SK-N-SH treated with all-trans-retinoic acid at 6 μM for 48 hours (cell line): ENCODE data around the gene FGD3.

Experiments used
- BACH2 ChIP-seq: fragments of 250-450 bp; sonication (Bioruptor Pico); IDR thresholded peaks from 2 replicates; pipeline ENCODE4 v1.9.0; 2021; ENCODE audit warnings: mild to moderate bottlenecking, borderline replicate concordance
- CREB5 ChIP-seq: fragments of 250-450 bp; sonication (Bioruptor Pico); IDR thresholded peaks from 2 replicates; pipeline ENCODE4 v1.5.1; 2020; ENCODE audit warnings: low read depth, mild to moderate bottlenecking, moderate library complexity
- RARB ChIP-seq: fragments of 250-450 bp; sonication (Bioruptor Pico); IDR thresholded peaks from 2 replicates; pipeline ENCODE4 v1.8.0; 2021; ENCODE audit warnings: mild to moderate bottlenecking, moderate library complexity
- TSHZ2 ChIP-seq: fragments of 250-450 bp; sonication (Bioruptor Pico); IDR thresholded peaks from 2 replicates; pipeline ENCODE4 v1.5.0; 2020; ENCODE audit warnings: mild to moderate bottlenecking, moderate library complexity
- ZNF565 ChIP-seq: fragments of 450-650 bp; formaldehyde crosslinking; conservative IDR thresholded peaks from 2 replicates; pipeline ENCODE4 v1.5.0; 2020; ENCODE audit warnings: low read depth, mild to moderate bottlenecking, moderate library complexity
- ZNF8 ChIP-seq: fragments of 450-650 bp; formaldehyde crosslinking; IDR thresholded peaks from 2 replicates; pipeline ENCODE4 v1.5.0; 2020; ENCODE audit warnings: mild to moderate bottlenecking, moderate library complexity
- TF ChIP-seq, protein P1 (sequence below): fragments of 250-450 bp; sonication (Bioruptor Pico); IDR thresholded peaks from 2 replicates; pipeline ENCODE4 v1.8.0; 2020; ENCODE audit warnings: mild to moderate bottlenecking, moderate library complexity, borderline replicate concordance

- TF ChIP-seq ZNF565 (CRISPR knock-in tag) (no peak), ZNF8 (no peak), CREB5 (no peak), TSHZ2 (no peak), BACH2 (no peak), RARB (CRISPR knock-in tag) (no peak)
- TF ChIP-seq, protein P1, sequence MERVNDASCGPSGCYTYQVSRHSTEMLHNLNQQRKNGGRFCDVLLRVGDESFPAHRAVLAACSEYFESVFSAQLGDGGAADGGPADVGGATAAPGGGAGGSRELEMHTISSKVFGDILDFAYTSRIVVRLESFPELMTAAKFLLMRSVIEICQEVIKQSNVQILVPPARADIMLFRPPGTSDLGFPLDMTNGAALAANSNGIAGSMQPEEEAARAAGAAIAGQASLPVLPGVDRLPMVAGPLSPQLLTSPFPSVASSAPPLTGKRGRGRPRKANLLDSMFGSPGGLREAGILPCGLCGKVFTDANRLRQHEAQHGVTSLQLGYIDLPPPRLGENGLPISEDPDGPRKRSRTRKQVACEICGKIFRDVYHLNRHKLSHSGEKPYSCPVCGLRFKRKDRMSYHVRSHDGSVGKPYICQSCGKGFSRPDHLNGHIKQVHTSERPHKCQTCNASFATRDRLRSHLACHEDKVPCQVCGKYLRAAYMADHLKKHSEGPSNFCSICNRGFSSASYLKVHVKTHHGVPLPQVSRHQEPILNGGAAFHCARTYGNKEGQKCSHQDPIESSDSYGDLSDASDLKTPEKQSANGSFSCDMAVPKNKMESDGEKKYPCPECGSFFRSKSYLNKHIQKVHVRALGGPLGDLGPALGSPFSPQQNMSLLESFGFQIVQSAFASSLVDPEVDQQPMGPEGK: no peak
Observed at GRCh38 chr9:92970467-92970923, 23.2 kb downstream of the FGD3 start.
